IMR-90 (cell line): ENCODE data around the gene PRELP. TPM values are rescaled to one million over a fixed set of nuclear protein-coding genes. Genes with fewer than 3 reads are reported as not detected.
A peak's percentile ranks its signal among the peaks of the same experiment; 100 is the strongest.

Experiments
- ATAC-seq: fragments of 200-7000 bp; cut with Tn5 transposase; 2 replicates; pipeline ENCODE4 v1.9.1; 2020; ENCODE audit warnings: low read depth, mild to moderate bottlenecking, moderate library complexity
- BruUV-seq: library from RNA; stranded (reverse); fragments of 400-500 nt; replicated peaks from 2 replicates; lab custom pipeline; 2021; lab: Mats Ljungman, UMichigan
- CTCF ChIA-PET: fragments of 300-600 bp; formaldehyde crosslinking; extraction: SDS; loops from one replicate; lab custom pipeline; 2021; ENCODE audit warnings: antibody characterized with exemption; lab: Yijun Ruan, JAX
- POLR2A ChIA-PET: fragments of 300-600 bp; sonication (Branson Sonifier 250); formaldehyde crosslinking; loops from one replicate; lab custom pipeline; 2022; ENCODE audit warnings: antibody characterized with exemption; ENCODE audit not compliant: unreplicated experiment; lab: Charles Lee
- DNase-seq: peaks from one replicate; pipeline ENCODE4 v3.0.0; 2013
- H2AFZ ChIP-seq: replicated peaks from 2 replicates; pipeline ENCODE3; 2013; ENCODE audit warnings: low read length, mild to moderate bottlenecking; ENCODE audit not compliant: poor library complexity
- H2AK5ac ChIP-seq: 2 replicates; pipeline ENCODE4 v1.6.1; 2013; ENCODE audit warnings: low read depth, low read length, inconsistent platforms
- H2AK9ac ChIP-seq: replicated peaks from 2 replicates; pipeline ENCODE3; 2013; ENCODE audit warnings: mild to moderate bottlenecking, low read depth, low read length, moderate library complexity; ENCODE audit not compliant: poor library complexity
- H2BK120ac ChIP-seq: 2 replicates; pipeline ENCODE4 v1.6.1; 2013; ENCODE audit warnings: low read depth, low read length, inconsistent platforms
- H2BK15ac ChIP-seq: 3 replicates; pipeline ENCODE4 v1.6.1; 2013; ENCODE audit warnings: low read depth, low read length, inconsistent platforms
- H2BK20ac ChIP-seq: 2 replicates; pipeline ENCODE4 v1.6.1; 2013; ENCODE audit warnings: low read depth, mild to moderate bottlenecking, inconsistent platforms, low read length, moderate library complexity
- H2BK5ac ChIP-seq: 2 replicates; pipeline ENCODE4 v1.6.1; 2013; ENCODE audit warnings: mild to moderate bottlenecking, low read depth, low read length, inconsistent platforms; ENCODE audit not compliant: poor library complexity, severe bottlenecking
- H3K14ac ChIP-seq: replicated peaks from 2 replicates; pipeline ENCODE4 v1.6.1; 2013; ENCODE audit warnings: low read depth, low read length, inconsistent platforms
- H3K18ac ChIP-seq: 2 replicates; pipeline ENCODE4 v1.6.1; 2013; ENCODE audit warnings: low read depth, low read length, control low read depth
- H3K23ac ChIP-seq: 2 replicates; pipeline ENCODE4 v1.6.1; 2013; ENCODE audit warnings: low read depth, low read length, inconsistent platforms
- H3K27ac ChIP-seq: 2 replicates; pipeline ENCODE4 v1.5.1; 2013; ENCODE audit warnings: mild to moderate bottlenecking, control low read depth, low read length; ENCODE audit not compliant: insufficient read depth
- H3K27me3 ChIP-seq: 2 replicates; pipeline ENCODE4 v1.6.1; 2013; ENCODE audit warnings: low read length; ENCODE audit not compliant: control insufficient read depth, insufficient read depth
- H3K36me3 ChIP-seq: 2 replicates; pipeline ENCODE4 v1.6.1; 2013; ENCODE audit warnings: low read length, mixed read lengths; ENCODE audit not compliant: control insufficient read depth, insufficient read depth
- H3K4ac ChIP-seq: 2 replicates; pipeline ENCODE4 v1.6.1; 2013; ENCODE audit warnings: low read depth, low read length, inconsistent platforms
- H3K4me1 ChIP-seq: 2 replicates; pipeline ENCODE4 v1.6.1; 2013; ENCODE audit warnings: low read length, mixed read lengths; ENCODE audit not compliant: control insufficient read depth, insufficient read depth
- H3K4me2 ChIP-seq: 2 replicates; pipeline ENCODE4 v1.6.1; 2013; ENCODE audit warnings: low read depth, mild to moderate bottlenecking, control low read depth, low read length, moderate library complexity
- H3K4me3 ChIP-seq: 2 replicates; pipeline ENCODE4 v1.5.1; 2013; ENCODE audit warnings: low read depth, mild to moderate bottlenecking, control low read depth, low read length, moderate library complexity; ENCODE audit not compliant: insufficient read depth
- H3K56ac ChIP-seq: 2 replicates; pipeline ENCODE4 v1.6.1; 2013; ENCODE audit warnings: low read length, inconsistent platforms; ENCODE audit not compliant: insufficient read depth; ENCODE audit errors: extremely low read depth
- H3K79me1 ChIP-seq, 2 experiments: 2 replicates each; pipeline ENCODE4 v1.6.1; 2013; ENCODE audit warnings: low read length in 2 of 2, inconsistent platforms in 1 of 2, low read depth in 1 of 2
- H3K9ac ChIP-seq: 2 replicates; pipeline ENCODE4 v1.6.1; 2013; ENCODE audit warnings: low read depth, low read length, control low read depth
- H3K9me1 ChIP-seq: 2 replicates; pipeline ENCODE4 v1.6.1; 2013; ENCODE audit warnings: low read length, inconsistent platforms; ENCODE audit not compliant: insufficient read depth
- H3K9me3 ChIP-seq: 2 replicates; pipeline ENCODE4 v1.6.1; 2013; ENCODE audit warnings: low read length; ENCODE audit not compliant: control insufficient read depth, insufficient read depth
- H4K20me1 ChIP-seq: 2 replicates; pipeline ENCODE4 v1.6.1; 2013; ENCODE audit warnings: low read length, inconsistent platforms; ENCODE audit not compliant: insufficient read depth
- H4K5ac ChIP-seq: 2 replicates; pipeline ENCODE4 v1.6.1; 2013; ENCODE audit warnings: mild to moderate bottlenecking, low read depth, low read length, control low read depth
- H4K8ac ChIP-seq, 2 experiments: 2 replicates each; pipeline ENCODE4 v1.6.1; 2013; ENCODE audit warnings: low read depth in 2 of 2, low read length in 2 of 2, control low read depth in 1 of 2, inconsistent platforms in 1 of 2
- H4K91ac ChIP-seq: 2 replicates; pipeline ENCODE4 v1.6.1; 2013; ENCODE audit warnings: low read depth, low read length, inconsistent platforms; ENCODE audit not compliant: insufficient read depth
- CEBPB ChIP-seq: IDR thresholded peaks from 2 replicates; pipeline ENCODE4 v1.6.1; 2012; ENCODE audit warnings: low read depth, low read length, improper control_type of control experiment
- CHD1 ChIP-seq: IDR thresholded peaks from 2 replicates; pipeline ENCODE4 v1.6.1; 2012; ENCODE audit warnings: low read depth, low read length, improper control_type of control experiment
- FOS ChIP-seq: fragments of 150-350 bp; IDR thresholded peaks from 2 replicates; pipeline ENCODE4 v1.6.1; 2016; ENCODE audit warnings: low read depth, low read length
- MAFK ChIP-seq: IDR thresholded peaks from 2 replicates; pipeline ENCODE4 v1.6.1; 2012; ENCODE audit warnings: low read depth, low read length, improper control_type of control experiment
- MXI1 ChIP-seq: IDR thresholded peaks from 2 replicates; pipeline ENCODE4 v1.6.1; 2012; ENCODE audit warnings: low read depth, mild to moderate bottlenecking, low read length, moderate library complexity, borderline replicate concordance
- NFE2L2 ChIP-seq: fragments of 150-350 bp; IDR thresholded peaks from 2 replicates; pipeline ENCODE4 v1.6.1; 2016; ENCODE audit warnings: low read depth, mild to moderate bottlenecking, low read length
- RAD21 ChIP-seq: IDR thresholded peaks from 2 replicates; pipeline ENCODE4 v1.6.1; 2012; ENCODE audit warnings: low read length, improper control_type of control experiment
- SMC3 ChIP-seq: fragments of 150-350 bp; IDR thresholded peaks from 2 replicates; pipeline ENCODE4 v1.6.1; 2016; ENCODE audit warnings: low read depth, mild to moderate bottlenecking, antibody characterized with exemption, low read length, moderate library complexity
- WGBS, 2 experiments: methylation state at CpG; one replicate each; pipeline versions ENCODE4 v1.1.5 to v1.1.7; 2013; ENCODE audit warnings: missing lambda C conversion rate in 2 of 2; ENCODE audit not compliant: insufficient read length in 1 of 2; ENCODE audit errors: extremely low coverage in 2 of 2; 5-methylcytosine and 5-hydroxymethylcytosine counted together
- dilution Hi-C: fragments of 300-500 bp; cut with HindIII; formaldehyde crosslinking; loops from one replicate; pipeline ENCODE4 v1.14.3; 2018; ENCODE audit warnings: low sequenced_read_pairs; ENCODE audit not compliant: unreplicated experiment
- in situ Hi-C: fragments of 300-500 bp; cut with MboI; formaldehyde crosslinking; loops from 3 replicates; pipeline ENCODE4 v1.14.3; 2019; ENCODE audit warnings: low sequenced_read_pairs, inconsistent platforms, mixed read lengths
- intact Hi-C: fragments of 100-400 bp; cut with micrococcal nuclease; formaldehyde crosslinking; loops from 2 replicates; pipeline ENCODE4 v1.10.0; 2022
- polyA plus RNA-seq, 3 experiments: library from polyadenylated mRNA; depleted of rRNA; stranded (reverse); fragments of >200 nt; gene quantifications; 2 replicates each; pipeline ENCODE4 v1.2.3, GENCODE V29; 2012; ENCODE audit warnings: low replicate concordance in 1 of 3
- total RNA-seq: library from RNA; depleted of rRNA; stranded (reverse); fragments of >200 nt; gene quantifications from 2 replicates; pipeline ENCODE4 v1.2.3, GENCODE V29; 2012
- TF ChIP-seq, protein P1 (sequence below): conservative IDR thresholded peaks from 2 replicates; pipeline ENCODE4 v1.5.1; 2012; ENCODE audit warnings: mild to moderate bottlenecking, low read depth, low read length, improper control_type of control experiment
- TF ChIP-seq, protein P2 (sequence below): fragments of 150-350 bp; IDR thresholded peaks from 2 replicates; pipeline ENCODE4 v1.6.1; 2016; ENCODE audit warnings: low read depth, mild to moderate bottlenecking, low read length, moderate library complexity, borderline replicate concordance
- TF ChIP-seq, protein P3 (sequence below): fragments of 150-350 bp; IDR thresholded peaks from 2 replicates; pipeline ENCODE4 v1.6.1; 2017; ENCODE audit warnings: mild to moderate bottlenecking, antibody characterized with exemption, low read length, low read depth

Gene PRELP
- total and polyA plus RNA-seq, 2 of the 4 experiments (the other 2 are of a cell fraction), result 0.56 TPM; not detected in 1

DNA sequence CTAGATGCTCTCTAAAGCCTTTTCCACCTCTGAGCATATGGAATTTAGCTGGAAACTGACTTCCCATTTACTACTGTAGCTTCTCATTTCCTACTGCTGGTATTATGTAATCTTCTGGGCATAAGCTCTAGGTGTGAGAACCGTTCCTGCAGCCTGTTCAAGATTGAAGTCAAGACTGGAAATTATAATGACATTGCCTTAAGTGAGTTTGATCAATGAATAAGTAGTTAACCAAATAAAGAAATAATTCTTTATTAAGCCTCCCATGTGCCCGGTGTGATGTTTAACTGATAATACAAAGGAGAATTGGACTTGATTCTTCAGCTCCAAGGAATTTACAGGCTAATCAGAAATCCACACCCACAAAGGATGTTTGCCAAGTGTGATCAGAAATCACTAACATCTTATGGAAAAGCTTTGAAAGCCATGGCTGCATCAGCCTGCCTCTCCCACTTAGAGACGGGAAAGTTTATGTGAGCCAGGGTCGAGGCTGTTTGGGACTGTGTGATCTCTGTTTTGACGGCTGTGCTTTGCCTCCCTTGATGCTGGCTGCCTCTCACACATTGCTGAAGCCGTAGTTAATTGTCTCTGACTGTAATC lies 36.4 kb upstream of the PRELP start (continued):
- no peak for TF ChIP-seq FOS

DNA sequence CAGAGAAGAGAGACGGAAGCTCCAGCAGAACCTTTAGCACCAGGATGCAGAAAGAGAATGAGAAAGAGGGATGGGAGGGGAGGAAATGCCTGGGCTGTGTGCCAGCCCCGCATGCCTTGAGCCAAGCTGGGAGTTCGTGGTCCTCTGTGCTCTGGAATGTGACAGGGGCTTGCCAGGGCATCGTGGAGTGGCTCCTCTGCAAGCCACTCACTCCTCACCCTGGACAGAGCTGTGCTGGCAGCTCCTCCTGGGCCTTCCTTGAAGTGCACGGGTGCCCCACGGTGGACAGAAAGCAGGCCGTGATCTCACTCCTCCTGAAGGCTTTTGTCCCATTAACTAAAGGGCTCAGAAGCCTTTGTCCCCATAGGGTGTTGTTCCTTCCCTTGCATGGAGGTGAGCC lies 34.8 kb upstream of the PRELP start:
- Histone ChIP-seq H3K27ac (no peak overlapping the region), H4K91ac (peak overlapping the region; percentile 7; the same call in 1 of the 2 replicates), H4K5ac (no peak overlapping the region), H4K8ac (peak overlapping the region in 1 of 2 experiments; percentile 61; a peak in 1 of 4 replicates), H2BK120ac (peak overlapping the region; percentile 43; the same call in 1 of the 2 replicates), H3K9me1 (peaks cover 6% of the 10 kb centered on the region; the same call in 1 of the 2 replicates), H2AFZ (peak overlapping the region; percentile 29), H3K18ac (no peak overlapping the region; the same call in 1 of the 2 replicates), H2AK5ac (peak overlapping the region; percentile 79; the same call in 1 of the 2 replicates), H3K14ac (peak overlapping the region; percentile 58; the same call in 1 of the 2 replicates), H4K20me1 (no peaks in the 10 kb centered on the region), H2AK9ac (peak overlapping the region; percentile 58), H3K4ac (peak overlapping the region; percentile 63), H2BK15ac (0 out of 3 replicates have a peak overlapping the region, but pooled peaks have one; percentile 15), H3K9me3 (peaks cover 9% of the 10 kb centered on the region), H3K79me1 (no peaks in the 10 kb centered on the region), H3K4me1 (peaks cover 7% of the 10 kb centered on the region; the same call in 1 of the 2 replicates), H3K36me3 (no peaks in the 10 kb centered on the region), H3K9ac (no peak overlapping the region), H2BK5ac (no peak overlapping the region), H3K27me3 (peaks cover 24% of the 10 kb centered on the region), H3K56ac (no peak overlapping the region), H2BK20ac (peak overlapping the region; percentile 53; the same call in 1 of the 2 replicates), H3K23ac (peak overlapping the region; percentile 36; the same call in 1 of the 2 replicates), H3K4me2 (no peak overlapping the region; the same call in 1 of the 2 replicates), H3K4me3 (no peak overlapping the region)
- no TSS peak for BruUV-seq
- CTCF ChIA-PET, result interaction anchor here (0.6 to 4.3 kb wide), 13 partner anchors 12 to 261 kb away, joined by 3 to 39 read pairs (median 3); partner anchors contain the start of gene FMOD
- ATAC-seq (peak; percentile 99), DNase-seq (peak; percentile 72)
- in situ Hi-C loops (loop anchor here (5.0 to 10.0 kb wide), 2 partner anchors 98 to 166 kb away; no protein-coding TSS in a partner anchor), intact Hi-C loops (loop anchor here (1.0 to 2.0 kb wide), 4 partner anchors 47 to 168 kb away; no protein-coding TSS in a partner anchor), dilution Hi-C loops (no loop called here)
- WGBS, 2 experiments, result no CpG with 5 or more reads among the region's 7 CpGs
- POLR2A ChIA-PET, result interaction anchor here (0.6 kb wide), 1 partner anchor 73 kb away, joined by 3 read pairs; no protein-coding TSS in a partner anchor
- TF ChIP-seq, protein P1, sequence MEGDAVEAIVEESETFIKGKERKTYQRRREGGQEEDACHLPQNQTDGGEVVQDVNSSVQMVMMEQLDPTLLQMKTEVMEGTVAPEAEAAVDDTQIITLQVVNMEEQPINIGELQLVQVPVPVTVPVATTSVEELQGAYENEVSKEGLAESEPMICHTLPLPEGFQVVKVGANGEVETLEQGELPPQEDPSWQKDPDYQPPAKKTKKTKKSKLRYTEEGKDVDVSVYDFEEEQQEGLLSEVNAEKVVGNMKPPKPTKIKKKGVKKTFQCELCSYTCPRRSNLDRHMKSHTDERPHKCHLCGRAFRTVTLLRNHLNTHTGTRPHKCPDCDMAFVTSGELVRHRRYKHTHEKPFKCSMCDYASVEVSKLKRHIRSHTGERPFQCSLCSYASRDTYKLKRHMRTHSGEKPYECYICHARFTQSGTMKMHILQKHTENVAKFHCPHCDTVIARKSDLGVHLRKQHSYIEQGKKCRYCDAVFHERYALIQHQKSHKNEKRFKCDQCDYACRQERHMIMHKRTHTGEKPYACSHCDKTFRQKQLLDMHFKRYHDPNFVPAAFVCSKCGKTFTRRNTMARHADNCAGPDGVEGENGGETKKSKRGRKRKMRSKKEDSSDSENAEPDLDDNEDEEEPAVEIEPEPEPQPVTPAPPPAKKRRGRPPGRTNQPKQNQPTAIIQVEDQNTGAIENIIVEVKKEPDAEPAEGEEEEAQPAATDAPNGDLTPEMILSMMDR, result peak; percentile 73
- TF ChIP-seq RAD21 (peak; percentile 85), CEBPB (no peak), NFE2L2 (no peak), CHD1 (no peak), MAFK (no peak), FOS (no peak), MXI1 (no peak), SMC3 (peak; percentile 86)
- TF ChIP-seq, protein P2, sequence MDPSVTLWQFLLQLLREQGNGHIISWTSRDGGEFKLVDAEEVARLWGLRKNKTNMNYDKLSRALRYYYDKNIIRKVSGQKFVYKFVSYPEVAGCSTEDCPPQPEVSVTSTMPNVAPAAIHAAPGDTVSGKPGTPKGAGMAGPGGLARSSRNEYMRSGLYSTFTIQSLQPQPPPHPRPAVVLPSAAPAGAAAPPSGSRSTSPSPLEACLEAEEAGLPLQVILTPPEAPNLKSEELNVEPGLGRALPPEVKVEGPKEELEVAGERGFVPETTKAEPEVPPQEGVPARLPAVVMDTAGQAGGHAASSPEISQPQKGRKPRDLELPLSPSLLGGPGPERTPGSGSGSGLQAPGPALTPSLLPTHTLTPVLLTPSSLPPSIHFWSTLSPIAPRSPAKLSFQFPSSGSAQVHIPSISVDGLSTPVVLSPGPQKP, result no peak
- TF ChIP-seq, protein P3, sequence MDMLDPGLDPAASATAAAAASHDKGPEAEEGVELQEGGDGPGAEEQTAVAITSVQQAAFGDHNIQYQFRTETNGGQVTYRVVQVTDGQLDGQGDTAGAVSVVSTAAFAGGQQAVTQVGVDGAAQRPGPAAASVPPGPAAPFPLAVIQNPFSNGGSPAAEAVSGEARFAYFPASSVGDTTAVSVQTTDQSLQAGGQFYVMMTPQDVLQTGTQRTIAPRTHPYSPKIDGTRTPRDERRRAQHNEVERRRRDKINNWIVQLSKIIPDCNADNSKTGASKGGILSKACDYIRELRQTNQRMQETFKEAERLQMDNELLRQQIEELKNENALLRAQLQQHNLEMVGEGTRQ, result no peak
